Fibroblast of skin of abdomen (primary cell): ENCODE measurements around the gene PPP3CA.

Experiments
- DNase-seq: peaks from one replicate; pipeline ENCODE4 v3.0.0-alpha.2; 2013

The PPP3CA gene

DNA sequence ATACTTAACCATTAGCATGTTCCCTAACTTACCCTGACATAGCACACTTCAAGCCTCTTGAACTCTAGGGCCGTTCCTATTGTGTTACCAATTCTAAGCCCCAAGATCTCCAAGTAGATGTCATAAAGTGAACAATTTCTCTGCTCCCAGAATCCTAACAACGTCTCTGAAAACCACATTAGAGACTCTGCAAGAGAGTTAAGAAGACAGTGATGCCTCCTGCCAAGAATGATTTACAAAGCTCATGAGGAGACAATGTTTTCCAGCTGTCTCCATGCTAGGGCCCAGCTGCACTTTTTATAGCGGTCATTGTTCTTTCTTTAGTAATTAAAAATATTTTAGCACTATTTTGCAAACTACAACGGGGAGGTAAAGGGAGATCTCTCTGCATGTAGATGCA is 358.4 kb downstream of the PPP3CA start:
- peak; percentile 70 for DNase-seq

GRCh38 chr4:100986360-100986868 is 360.9 kb downstream of the PPP3CA start:
- peak; percentile 16 for DNase-seq

- no peak for DNase-seq
These were observed 361.8 kb downstream of the PPP3CA start for GRCh38 chr4:100985576-100985975.

- peak; percentile 85 for DNase-seq
These were observed 362.4 kb downstream of the PPP3CA start for GRCh38 chr4:100984901-100985300.

DNA sequence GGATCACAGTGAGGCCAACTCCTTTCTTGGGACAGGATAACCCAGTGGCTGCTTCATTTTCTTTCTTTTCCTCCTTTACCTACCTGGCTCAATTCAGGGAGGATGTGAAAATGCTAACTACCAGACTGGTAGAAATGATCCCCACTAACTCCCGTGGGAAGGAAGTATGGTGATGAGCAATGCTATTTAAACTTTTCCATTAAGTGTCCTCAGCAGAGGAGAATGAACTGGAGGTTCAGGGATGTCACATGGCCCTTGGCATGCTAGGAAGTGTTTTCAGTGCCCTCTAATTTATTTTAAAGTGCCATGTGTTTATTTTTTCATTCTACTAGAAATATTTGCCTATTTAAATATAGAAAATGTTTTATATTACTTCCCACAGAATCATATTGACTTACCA is 363.9 kb downstream of the PPP3CA start:
- no peak for DNase-seq

DNA sequence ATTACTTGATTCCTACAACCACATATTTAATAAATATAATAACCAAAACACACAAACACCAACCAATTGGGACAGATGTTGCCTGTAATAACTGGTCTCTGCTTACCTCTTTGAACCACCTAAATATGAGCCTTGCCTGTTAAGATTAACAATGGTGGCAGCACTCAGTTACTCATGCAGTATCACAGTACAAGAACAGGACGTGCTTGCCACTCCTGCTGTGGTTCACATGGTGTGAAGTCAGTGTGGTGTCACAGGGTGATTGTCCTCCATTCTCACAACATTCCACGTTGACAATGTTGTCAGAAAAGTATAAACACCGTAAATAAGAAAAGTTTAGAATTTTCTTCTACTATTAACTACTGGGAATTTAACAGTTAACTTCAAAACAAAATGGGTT is 365.0 kb downstream of the PPP3CA start:
- no peak for DNase-seq

DNA sequence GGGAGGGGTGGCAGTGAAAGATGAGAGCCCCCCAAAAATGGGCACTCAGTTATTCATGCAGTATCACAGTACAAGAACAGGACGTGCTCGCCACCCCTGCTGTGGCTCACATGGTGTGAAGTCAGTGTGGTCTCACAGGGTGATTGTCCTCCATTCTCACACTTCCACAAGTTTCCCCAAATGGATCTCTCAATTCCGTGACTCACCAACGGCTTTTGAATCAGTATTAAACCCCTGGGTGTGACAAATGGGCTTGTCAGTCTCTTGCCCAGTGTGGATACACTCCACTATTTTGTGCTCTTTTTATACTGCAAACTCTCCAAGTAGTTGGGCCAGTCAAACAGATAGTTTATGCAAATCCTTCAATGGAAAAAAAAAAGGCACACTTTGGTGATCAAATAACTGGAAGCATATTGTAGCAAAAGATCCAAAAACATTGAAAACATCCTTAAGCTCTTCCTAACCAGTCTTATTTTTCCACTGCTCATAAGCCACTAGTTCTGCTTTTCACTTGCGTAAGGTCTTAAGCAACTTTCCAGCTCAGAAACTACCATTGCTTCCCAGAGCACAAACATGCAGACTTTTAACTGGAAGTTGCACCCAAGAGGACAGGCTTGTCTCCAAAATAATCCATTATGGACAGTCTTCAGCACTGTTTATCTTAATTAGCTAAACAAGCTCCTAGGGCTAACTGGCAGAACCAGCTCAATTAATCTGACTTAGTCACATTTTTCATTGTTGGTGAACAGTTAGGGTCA is 365.7 kb downstream of the PPP3CA start:
- peak; percentile 36 for DNase-seq

DNA sequence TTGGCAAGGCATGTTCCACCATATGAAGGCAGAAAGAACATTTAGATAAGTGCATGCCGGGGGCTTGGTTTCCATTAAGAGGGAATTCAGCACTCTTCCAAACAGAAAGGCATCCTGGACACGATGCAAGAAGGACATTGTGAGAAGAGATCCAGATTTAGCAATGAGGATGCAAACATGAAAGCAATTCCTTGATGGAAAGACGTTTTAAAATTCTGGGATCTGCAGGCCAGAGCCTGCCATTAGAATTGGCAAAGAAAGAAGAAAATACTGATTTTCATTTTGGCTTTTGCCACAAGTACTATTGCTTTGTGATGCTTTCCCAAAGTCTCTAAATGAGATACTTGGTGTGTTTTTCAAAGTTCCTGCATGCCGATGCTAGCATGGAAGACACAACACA is 367.6 kb downstream of the PPP3CA start:
- no peak for DNase-seq

DNA sequence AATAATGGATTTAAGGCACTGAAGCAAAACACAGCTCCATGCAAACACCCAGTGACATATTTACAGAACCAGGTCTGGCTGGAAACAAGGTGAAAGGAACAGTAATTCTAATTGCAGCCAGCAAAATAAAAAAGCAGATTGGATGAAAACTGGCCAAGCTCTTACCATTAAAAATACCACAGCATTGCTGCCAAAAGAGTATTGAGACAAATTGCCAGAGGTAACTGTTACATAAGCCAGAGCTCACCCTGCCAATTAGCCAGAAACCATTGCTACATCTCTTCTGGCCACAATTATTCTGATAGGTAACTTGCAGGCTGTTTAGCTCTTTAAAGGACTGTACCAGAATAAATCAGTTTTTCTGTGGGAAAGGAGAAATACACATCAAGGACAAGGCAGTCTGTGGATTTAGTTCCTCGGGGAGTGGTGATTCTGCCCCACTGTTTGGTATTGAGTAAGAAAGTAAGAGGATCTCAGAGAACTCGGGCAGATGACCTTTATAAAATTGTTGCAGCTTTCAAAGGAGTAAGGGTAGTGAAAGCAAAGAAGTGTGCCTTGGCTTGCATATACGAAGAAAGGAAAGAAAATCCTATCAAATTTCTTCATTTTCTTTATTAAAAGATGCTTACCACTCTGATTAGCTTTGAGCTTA is 369.5 kb downstream of the PPP3CA start:
- peak; percentile 32 for DNase-seq

DNA sequence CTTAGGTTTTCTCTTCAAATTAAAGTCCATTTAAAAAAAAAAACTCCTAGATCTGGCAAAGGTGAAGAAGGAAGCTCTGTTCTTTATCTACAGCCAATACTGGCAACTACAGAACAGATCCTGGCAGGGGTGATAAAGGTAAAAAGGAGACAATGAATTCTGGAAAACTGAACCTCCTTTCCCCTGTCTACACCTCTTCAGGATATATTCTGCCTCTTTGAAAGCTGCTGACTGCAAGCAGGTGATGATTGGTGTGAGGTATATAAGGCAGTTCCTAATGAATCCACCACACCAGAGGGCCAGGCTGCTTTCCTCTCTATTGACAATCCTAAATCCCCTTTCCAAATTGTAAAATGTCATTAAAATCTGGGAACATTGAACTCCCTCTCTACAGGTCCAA is 370.1 kb downstream of the PPP3CA start:
- DNase-seq, result no peak
